Liver (tissue), 3 donors: ENCODE data around the gene CYP24A1.

Experiments used
- ATF3 ChIP-seq: IDR thresholded peaks from 2 replicates; pipeline ENCODE4 v1.6.1; 2016; ENCODE audit warnings: antibody characterized with exemption
- CTCF ChIP-seq: fragments of 150-350 bp; IDR thresholded peaks from 2 replicates; pipeline ENCODE4 v1.5.1; 2017; ENCODE audit warnings: improper control_type of control experiment, low read depth, low read length; ENCODE audit not compliant: missing input control
- FOXA2 ChIP-seq: IDR thresholded peaks from 2 replicates; pipeline ENCODE4 v1.6.1; 2016; ENCODE audit warnings: antibody characterized with exemption
- GABPA ChIP-seq, 2 donors: IDR thresholded peaks in 1 of 2; conservative IDR thresholded peaks in 1 of 2; 2 replicates each; pipeline ENCODE4 v1.6.1; 2016; ENCODE audit warnings: antibody characterized with exemption in 2 of 2, mild to moderate bottlenecking in 1 of 2, moderate library complexity in 1 of 2
- JUND ChIP-seq, 2 donors: IDR thresholded peaks; 2 replicates each; pipeline ENCODE4 v1.6.1; 2016; ENCODE audit warnings: antibody characterized with exemption in 2 of 2
- MAX ChIP-seq: IDR thresholded peaks from 2 replicates; pipeline ENCODE4 v1.6.1; 2016; ENCODE audit warnings: antibody characterized with exemption
- RAD21 ChIP-seq, 2 donors: IDR thresholded peaks; 2 replicates each; pipeline ENCODE4 v1.6.1; 2016; ENCODE audit warnings: antibody characterized with exemption in 2 of 2, mild to moderate bottlenecking in 2 of 2
- REST ChIP-seq: IDR thresholded peaks from 2 replicates; pipeline ENCODE4 v1.6.1; 2016; ENCODE audit warnings: antibody characterized with exemption, mild to moderate bottlenecking
- YY1 ChIP-seq: IDR thresholded peaks from 2 replicates; pipeline ENCODE4 v1.6.1; 2016; ENCODE audit warnings: antibody characterized with exemption, mild to moderate bottlenecking
- donor health status: healthy.
- donor health status: healthy.

- TF ChIP-seq CTCF: no peak
- no peak for TF ChIP-seq REST
- TF ChIP-seq MAX: no peak
- TF ChIP-seq ATF3: no peak
- TF ChIP-seq YY1: no peak
- no peak for TF ChIP-seq RAD21 (IDR thresholded peaks at IDR 0.05)
- no peak for TF ChIP-seq JUND (IDR thresholded peaks at IDR 0.05)
- TF ChIP-seq FOXA2: no peak
- TF ChIP-seq GABPA (IDR thresholded peaks at IDR 0.05 in 1 of 2, conservative IDR thresholded peaks at IDR 0.05 in 1 of 2): no peak
These were observed 19.9 kb downstream of the CYP24A1 start for GRCh38 chr20:54153847-54154246.
